Left ventricle myocardium inferior (tissue), 1 donor: ENCODE data around the gene CDK5RAP3. TPM values are rescaled to one million over a fixed set of nuclear protein-coding genes. Genes with fewer than 3 reads are reported as not detected.

Experiments used
- DNase-seq: peaks from one replicate; pipeline ENCODE4 v3.0.0-alpha.2; 2020
- H3K27ac ChIP-seq: fragments of 200-600 bp; replicated peaks from 2 replicates; pipeline ENCODE4 v1.8.0; 2021
- H3K27me3 ChIP-seq: fragments of 200-600 bp; 2 replicates; pipeline ENCODE4 v1.8.0; 2021; ENCODE audit warnings: low read depth
- H3K36me3 ChIP-seq: fragments of 200-600 bp; 2 replicates; pipeline ENCODE4 v1.8.0; 2021
- H3K4me1 ChIP-seq: fragments of 200-600 bp; 2 replicates; pipeline ENCODE4 v1.8.0; 2021
- H3K4me3 ChIP-seq: fragments of 200-600 bp; 2 replicates; pipeline ENCODE4 v1.8.0; 2021; ENCODE audit warnings: mild to moderate bottlenecking, moderate library complexity
- H3K9me3 ChIP-seq: fragments of 200-600 bp; replicated peaks from 2 replicates; pipeline ENCODE4 v1.8.0; 2021
- intact Hi-C: fragments of 100-400 bp; cut with micrococcal nuclease; formaldehyde crosslinking; loops from one replicate; pipeline ENCODE4 v1.11.0; 2022
- total RNA-seq: library from RNA; stranded (reverse); fragmentation: NEBNext Ultra II Directional; extraction: Animal tissue kit (Norgen Biotek cat#: 25700); gene quantifications from one replicate; pipeline ENCODE4 v1.2.1, GENCODE V29; 2021
- TF ChIP-seq, protein P1 (sequence below): fragments of 200-600 bp; IDR thresholded peaks from 2 replicates; pipeline ENCODE4 v1.8.0; 2021; ENCODE audit warnings: antibody characterized with exemption, mild to moderate bottlenecking, borderline replicate concordance
- donor health status: DM: no; HTN: yes; CAD: no; lungs with severe emphysema.

The CDK5RAP3 gene
- total RNA-seq, 1 donor from 2014 or later: 50.1 TPM

DNA sequence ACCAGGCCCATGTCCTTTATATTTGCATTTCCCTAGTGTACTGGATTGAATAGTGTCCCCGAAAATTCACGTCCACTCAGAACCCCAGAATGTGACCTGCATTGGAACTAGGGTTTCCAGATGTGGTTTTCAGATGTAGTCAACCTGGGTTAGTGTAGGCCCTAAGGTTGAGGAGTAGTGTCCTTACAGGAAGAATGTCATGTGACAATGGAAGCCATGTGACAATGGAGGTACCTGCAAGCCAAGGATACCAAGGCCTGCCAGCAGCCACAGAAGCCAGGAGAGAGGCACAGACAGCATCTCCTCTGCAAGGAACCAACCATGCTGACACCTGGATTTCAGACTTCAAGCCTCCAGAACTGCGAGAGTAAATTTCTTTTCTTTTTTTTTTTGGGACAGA lies 8.0 kb upstream of the CDK5RAP3 start:
- no peaks in the 10 kb centered on the region for H3K9me3 ChIP-seq
- no peaks in the 10 kb centered on the region for H3K27me3 ChIP-seq
- no peaks in the 10 kb centered on the region for H3K4me1 ChIP-seq
- no peaks in the 10 kb centered on the region for H3K36me3 ChIP-seq
- TF ChIP-seq, protein P1, sequence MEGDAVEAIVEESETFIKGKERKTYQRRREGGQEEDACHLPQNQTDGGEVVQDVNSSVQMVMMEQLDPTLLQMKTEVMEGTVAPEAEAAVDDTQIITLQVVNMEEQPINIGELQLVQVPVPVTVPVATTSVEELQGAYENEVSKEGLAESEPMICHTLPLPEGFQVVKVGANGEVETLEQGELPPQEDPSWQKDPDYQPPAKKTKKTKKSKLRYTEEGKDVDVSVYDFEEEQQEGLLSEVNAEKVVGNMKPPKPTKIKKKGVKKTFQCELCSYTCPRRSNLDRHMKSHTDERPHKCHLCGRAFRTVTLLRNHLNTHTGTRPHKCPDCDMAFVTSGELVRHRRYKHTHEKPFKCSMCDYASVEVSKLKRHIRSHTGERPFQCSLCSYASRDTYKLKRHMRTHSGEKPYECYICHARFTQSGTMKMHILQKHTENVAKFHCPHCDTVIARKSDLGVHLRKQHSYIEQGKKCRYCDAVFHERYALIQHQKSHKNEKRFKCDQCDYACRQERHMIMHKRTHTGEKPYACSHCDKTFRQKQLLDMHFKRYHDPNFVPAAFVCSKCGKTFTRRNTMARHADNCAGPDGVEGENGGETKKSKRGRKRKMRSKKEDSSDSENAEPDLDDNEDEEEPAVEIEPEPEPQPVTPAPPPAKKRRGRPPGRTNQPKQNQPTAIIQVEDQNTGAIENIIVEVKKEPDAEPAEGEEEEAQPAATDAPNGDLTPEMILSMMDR: no peak
- no peak overlapping the region for H3K27ac ChIP-seq
- no peak for DNase-seq
- no peak overlapping the region for H3K4me3 ChIP-seq
- intact Hi-C loops: no loop called here

DNA sequence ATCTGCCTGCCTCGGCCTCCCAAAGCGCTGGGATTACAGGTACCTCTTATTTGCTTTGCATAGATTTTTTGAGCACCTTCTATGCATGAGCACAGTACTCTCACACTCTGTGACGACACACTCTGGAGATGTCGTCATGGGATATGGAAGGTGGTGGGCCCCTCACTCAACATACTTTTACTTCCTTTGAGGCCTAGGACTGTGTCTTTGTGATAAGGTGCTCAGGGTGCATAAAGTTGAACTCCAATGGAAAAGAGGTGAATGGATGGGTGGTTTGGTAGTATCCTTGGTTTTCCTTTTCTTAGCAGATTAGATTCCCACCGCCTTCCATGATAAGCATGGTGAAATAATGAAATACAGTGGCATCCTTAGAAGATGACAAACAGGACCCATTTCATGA lies 6.1 kb upstream of the CDK5RAP3 start:
- H3K27me3 ChIP-seq: no peaks in the 10 kb centered on the region
- TF ChIP-seq, protein P1: no peak
- H3K4me1 ChIP-seq: no peaks in the 10 kb centered on the region
- H3K9me3 ChIP-seq: no peaks in the 10 kb centered on the region
- no peak overlapping the region for H3K27ac ChIP-seq
- DNase-seq: no peak
- no peak overlapping the region for H3K4me3 ChIP-seq
- intact Hi-C loops: no loop called here
- H3K36me3 ChIP-seq: no peaks in the 10 kb centered on the region

DNA sequence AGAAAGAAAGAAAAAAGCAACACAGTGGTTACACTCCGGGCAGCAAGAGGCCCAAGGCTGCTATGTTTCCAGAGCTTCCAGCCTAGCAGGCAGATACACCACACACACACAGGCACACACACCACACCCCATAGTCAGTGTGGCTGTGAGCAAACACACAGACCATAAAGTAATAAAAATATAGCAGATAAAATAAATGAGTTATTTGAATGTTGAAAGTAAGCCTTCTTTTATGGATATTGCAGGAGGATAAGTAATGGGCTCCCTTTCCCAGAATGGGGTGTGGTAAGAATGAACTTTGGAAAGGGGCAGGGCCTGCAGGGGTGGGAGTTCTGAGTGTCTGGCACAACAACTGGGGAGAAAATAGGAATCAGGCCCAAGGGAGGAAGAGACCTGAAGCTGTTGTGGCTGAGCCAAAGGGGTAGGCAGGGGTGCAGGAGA lies 4.8 kb upstream of the CDK5RAP3 start:
- TF ChIP-seq, protein P1: no peak
- no peaks in the 10 kb centered on the region for H3K27me3 ChIP-seq
- H3K4me1 ChIP-seq: peaks cover 7% of the 10 kb centered on the region
- no peaks in the 10 kb centered on the region for H3K9me3 ChIP-seq
- H3K27ac ChIP-seq: peak overlapping the region; percentile 31
- no peak overlapping the region for H3K4me3 ChIP-seq
- no peak for DNase-seq
- intact Hi-C loops: no loop called here
- H3K36me3 ChIP-seq: no peaks in the 10 kb centered on the region

DNA sequence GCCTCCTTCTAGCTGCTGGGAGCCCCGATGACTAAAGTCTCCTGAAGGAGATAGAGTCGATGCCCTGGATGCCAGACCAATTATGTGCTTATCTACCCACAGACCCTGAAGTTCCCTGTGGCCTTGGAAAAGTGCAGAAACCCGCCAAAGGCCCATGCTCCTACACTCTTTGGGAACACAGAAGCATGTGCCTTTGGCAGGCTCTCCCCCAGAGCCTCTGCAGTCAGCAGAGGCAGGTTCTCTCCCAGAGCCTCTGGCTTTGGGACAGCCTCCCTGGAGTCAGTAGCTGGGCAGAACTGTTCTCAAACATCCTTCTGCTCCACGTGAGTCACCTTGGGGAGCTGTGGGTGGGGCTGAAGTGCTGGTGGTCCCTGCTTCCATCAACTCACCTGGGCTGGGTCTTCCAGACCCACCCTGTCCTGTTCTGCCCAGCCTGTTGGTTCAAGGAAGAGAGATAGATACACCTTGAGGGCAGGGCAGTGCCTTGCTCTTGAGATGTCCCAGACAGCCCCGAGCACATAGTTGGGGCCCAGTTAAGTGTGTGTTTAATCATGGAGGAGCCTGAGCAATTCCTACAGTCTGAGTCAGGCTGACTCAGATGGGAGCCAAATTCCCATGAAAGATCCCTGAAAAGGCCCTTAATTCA lies 3.2 kb upstream of the CDK5RAP3 start:
- Histone ChIP-seq H3K4me1 (peaks cover 21% of the 10 kb centered on the region), H3K9me3 (no peaks in the 10 kb centered on the region), H3K27ac (no peak overlapping the region), H3K27me3 (no peaks in the 10 kb centered on the region), H3K36me3 (no peaks in the 10 kb centered on the region), H3K4me3 (no peak overlapping the region)
- no peak for DNase-seq
- TF ChIP-seq, protein P1: no peak
- intact Hi-C loops: no loop called here

DNA sequence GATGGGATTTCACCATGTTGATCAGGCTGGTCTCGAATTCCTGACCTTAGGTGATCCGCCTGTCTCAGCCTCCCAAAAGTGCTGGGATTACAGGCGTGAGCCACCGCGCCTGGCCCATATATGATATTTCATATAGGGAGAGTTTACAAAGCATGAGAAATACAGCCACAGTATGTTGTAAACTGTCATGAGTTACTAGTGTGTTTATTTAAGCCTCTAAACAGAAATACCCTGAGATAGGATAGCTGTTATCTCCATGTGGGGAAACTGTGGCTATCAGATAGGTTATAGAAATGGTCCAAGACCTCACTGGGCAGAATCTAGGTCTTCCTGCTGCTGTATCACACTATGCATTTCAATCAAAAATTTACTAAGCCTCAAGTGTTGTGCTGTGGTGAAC lies 2.1 kb upstream of the CDK5RAP3 start:
- no peaks in the 10 kb centered on the region for H3K27me3 ChIP-seq
- intact Hi-C loops: no loop called here

More for the DNA sequence above, 2.1 kb upstream of the CDK5RAP3 start:
- Histone ChIP-seq H3K36me3 (peaks cover 7% of the 10 kb centered on the region), H3K4me1 (peaks cover 21% of the 10 kb centered on the region), H3K4me3 (no peak overlapping the region), H3K9me3 (no peaks in the 10 kb centered on the region), H3K27ac (no peak overlapping the region)
- TF ChIP-seq, protein P1: no peak
- no peak for DNase-seq
